ENCODE data around the gene CENPC.

The CENPC gene

DNA sequence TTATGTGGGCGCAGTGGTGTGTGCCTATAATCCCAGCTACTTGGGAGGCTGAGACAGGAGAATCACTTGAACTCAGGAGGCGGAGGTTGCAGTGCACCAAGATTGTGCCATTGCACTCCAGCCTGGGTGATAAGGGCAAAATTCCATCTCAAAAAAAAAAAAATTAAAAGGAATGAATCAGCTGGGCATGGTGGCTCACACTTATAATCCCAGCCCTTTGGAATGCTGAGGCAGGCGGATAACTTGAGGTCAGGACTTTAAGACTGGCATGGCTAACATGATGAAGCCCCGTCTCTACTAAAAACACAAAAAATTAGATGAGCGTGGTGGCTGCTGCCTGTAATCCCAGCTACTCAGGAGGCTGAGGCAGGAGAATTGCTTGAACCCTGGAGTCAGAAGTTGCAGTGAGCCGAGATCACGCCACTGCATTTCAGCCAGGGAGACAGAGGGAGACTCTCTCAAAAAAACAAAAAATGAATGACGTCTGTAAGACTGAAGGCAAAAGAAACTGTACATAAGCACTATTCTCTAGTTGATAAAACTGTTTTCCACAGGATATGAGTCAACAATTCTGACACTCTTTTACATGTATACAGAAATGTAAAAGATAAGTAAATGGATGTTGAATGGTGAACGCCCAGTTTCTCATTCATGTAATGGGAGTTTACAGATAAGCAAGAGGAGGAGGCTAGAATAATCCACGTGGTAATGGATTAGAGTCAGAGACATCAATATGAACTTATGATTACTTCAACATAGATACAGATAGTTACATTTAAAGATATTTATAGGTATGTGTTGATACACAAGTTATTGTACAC, 22.2 kb downstream of the CENPC start:
- CTCF ChIA-PET = no interaction called here

DNA sequence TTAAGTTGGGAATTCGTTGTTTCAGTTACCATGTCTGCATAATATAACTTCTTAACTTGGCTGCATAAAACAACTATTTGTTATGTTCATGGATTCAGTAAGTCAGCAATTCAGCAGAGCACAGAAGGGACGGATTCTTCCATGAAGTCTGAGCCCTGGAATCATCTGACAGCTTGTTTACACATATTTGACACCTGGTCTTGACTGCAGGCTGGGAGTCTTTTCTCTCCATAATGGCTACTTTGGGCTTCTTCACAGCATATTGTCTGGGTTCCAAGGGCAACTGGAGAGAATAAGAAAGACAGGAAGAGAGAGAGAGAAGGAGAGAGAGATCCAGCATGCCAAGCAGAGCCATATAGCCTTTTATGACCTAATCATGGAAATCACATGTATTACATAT, 23.1 kb downstream of the CENPC start:
- POLR2A ChIA-PET = no interaction called here
- no peak for DNase-seq (ENCODE audit: extremely low spot score)
- TF ChIP-seq NFRKB (IDR thresholded peaks at IDR 0.05) = no peak
- CTCF ChIA-PET = no interaction called here

More for the DNA sequence above, 22.2 kb downstream of the CENPC start:
- POLR2A ChIA-PET = interaction anchor here (0.9 kb wide), 1 partner anchor 21 kb away, joined by 3 read pairs; no protein-coding TSS in a partner anchor
- DNase-seq (ENCODE audit: extremely low spot score) = no peak
- no peak for TF ChIP-seq HDGF (IDR thresholded peaks at IDR 0.05; ENCODE audit: borderline replicate concordance)
- no peak for TF ChIP-seq SUZ12 (IDR thresholded peaks at IDR 0.05)
- TF ChIP-seq ZNF384 (IDR thresholded peaks at IDR 0.05) = no peak
- no peak for TF ChIP-seq FOXK2 (IDR thresholded peaks at IDR 0.05)
- TF ChIP-seq ELF4 (IDR thresholded peaks at IDR 0.05) = no peak
- TF ChIP-seq CTBP1 (IDR thresholded peaks at IDR 0.05; ENCODE audit: borderline replicate concordance) = no peak
- TF ChIP-seq TARDBP (IDR thresholded peaks at IDR 0.05) = no peak
- TF ChIP-seq BHLHE40 (IDR thresholded peaks at IDR 0.05; ENCODE audit: borderline replicate concordance) = no peak
- no peak for TF ChIP-seq FOXA1 (IDR thresholded peaks at IDR 0.05)
- TF ChIP-seq ARNT (IDR thresholded peaks at IDR 0.05) = no peak
- TF ChIP-seq LEF1 (IDR thresholded peaks at IDR 0.05; ENCODE audit: borderline replicate concordance) = no peak

DNA sequence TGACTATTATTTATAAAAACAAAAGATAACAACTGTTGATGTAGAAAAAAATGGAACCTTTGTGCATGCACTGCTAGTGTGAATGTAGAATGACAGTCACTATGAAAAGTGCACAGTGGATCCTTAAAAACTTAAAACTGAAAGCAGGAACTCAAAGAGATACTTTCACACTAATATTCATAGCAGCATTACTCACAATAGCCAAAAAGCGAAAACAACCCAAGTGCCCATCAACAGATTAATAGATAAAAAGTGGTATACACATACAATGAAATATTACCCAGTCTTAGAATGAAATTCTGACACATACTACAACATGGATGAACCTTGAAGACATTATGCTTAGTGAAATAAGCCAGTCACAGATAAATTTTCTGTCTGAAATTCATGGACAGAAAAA, 23.8 kb downstream of the CENPC start:
- TF ChIP-seq SUZ12 (IDR thresholded peaks at IDR 0.05) = no peak
- no peak for TF ChIP-seq TARDBP (IDR thresholded peaks at IDR 0.05)
- no peak for TF ChIP-seq ARNT (IDR thresholded peaks at IDR 0.05)
- no peak for TF ChIP-seq CTBP1 (IDR thresholded peaks at IDR 0.05; ENCODE audit: borderline replicate concordance)
- TF ChIP-seq LEF1 (IDR thresholded peaks at IDR 0.05; ENCODE audit: borderline replicate concordance) = no peak
- TF ChIP-seq SP1 (IDR thresholded peaks at IDR 0.05) = no peak
- TF ChIP-seq, protein P1, sequence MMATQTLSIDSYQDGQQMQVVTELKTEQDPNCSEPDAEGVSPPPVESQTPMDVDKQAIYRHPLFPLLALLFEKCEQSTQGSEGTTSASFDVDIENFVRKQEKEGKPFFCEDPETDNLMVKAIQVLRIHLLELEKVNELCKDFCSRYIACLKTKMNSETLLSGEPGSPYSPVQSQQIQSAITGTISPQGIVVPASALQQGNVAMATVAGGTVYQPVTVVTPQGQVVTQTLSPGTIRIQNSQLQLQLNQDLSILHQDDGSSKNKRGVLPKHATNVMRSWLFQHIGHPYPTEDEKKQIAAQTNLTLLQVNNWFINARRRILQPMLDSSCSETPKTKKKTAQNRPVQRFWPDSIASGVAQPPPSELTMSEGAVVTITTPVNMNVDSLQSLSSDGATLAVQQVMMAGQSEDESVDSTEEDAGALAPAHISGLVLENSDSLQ (IDR thresholded peaks at IDR 0.05) = no peak
- TF ChIP-seq FOXM1 (IDR thresholded peaks at IDR 0.05; ENCODE audit: borderline replicate concordance) = no peak
- TF ChIP-seq ELF4 (IDR thresholded peaks at IDR 0.05) = no peak
- TF ChIP-seq ZNF384 (IDR thresholded peaks at IDR 0.05) = no peak
- no peak for TF ChIP-seq BHLHE40 (IDR thresholded peaks at IDR 0.05; ENCODE audit: borderline replicate concordance)
- POLR2A ChIA-PET = no interaction called here
- CTCF ChIA-PET = no interaction called here
- no peak for DNase-seq (ENCODE audit: extremely low spot score)

DNA sequence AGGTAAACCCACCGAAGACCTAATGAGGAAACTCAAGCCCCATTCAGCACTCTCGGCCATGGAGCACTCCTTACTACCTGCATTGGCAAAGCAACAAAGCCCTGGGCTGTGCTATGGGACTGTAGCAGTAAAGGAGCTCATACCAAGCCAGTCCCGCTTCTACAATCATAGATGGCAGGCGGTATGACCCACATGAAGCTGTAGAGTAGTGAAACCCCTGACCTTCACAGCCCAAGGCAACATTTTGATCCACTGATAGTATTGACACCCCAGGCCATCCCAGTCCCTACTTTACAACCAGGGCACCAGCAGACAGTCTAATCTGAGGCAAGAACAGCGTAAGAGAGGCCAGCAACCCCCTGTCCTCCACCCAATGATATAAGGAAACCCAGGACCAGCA, 25.2 kb downstream of the CENPC start:
- POLR2A ChIA-PET = no interaction called here
- DNase-seq (ENCODE audit: extremely low spot score) = no peak
- TF ChIP-seq FOXK2 (IDR thresholded peaks at IDR 0.05) (no peak), CTBP1 (IDR thresholded peaks at IDR 0.05; ENCODE audit: borderline replicate concordance) (no peak), BHLHE40 (IDR thresholded peaks at IDR 0.05; ENCODE audit: borderline replicate concordance) (no peak), L3MBTL2 (conservative IDR thresholded peaks at IDR 0.05) (no peak), SP1 (IDR thresholded peaks at IDR 0.05) (no peak), NFRKB (IDR thresholded peaks at IDR 0.05) (no peak)
- CTCF ChIA-PET = no interaction called here

DNA sequence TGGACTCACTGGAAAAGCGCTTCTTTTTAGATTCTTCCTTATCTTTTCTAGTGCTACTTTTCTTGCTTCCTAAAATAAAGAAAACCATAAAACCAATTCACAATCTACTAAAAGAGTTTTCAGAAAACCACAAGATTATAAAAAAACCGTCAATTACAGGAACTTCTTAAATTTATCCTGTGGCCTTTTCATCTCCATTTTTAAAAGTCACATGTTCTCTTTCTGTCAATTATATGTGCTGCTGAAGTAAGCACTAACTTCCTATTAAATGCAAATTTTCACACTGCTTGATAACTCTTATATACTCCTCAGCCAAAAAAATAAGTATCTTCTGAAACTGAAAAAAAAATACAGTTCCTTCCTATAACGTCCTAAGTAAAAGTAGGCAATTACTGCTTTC, 32.8 kb downstream of the CENPC start:
- TF ChIP-seq LEF1 (IDR thresholded peaks at IDR 0.05; ENCODE audit: borderline replicate concordance) (no peak), FOXA1 (IDR thresholded peaks at IDR 0.05) (no peak), HDGF (IDR thresholded peaks at IDR 0.05; ENCODE audit: borderline replicate concordance) (no peak), ARNT (IDR thresholded peaks at IDR 0.05) (no peak), TARDBP (IDR thresholded peaks at IDR 0.05) (no peak), FOXK2 (IDR thresholded peaks at IDR 0.05) (no peak), CTBP1 (IDR thresholded peaks at IDR 0.05; ENCODE audit: borderline replicate concordance) (no peak), BHLHE40 (IDR thresholded peaks at IDR 0.05; ENCODE audit: borderline replicate concordance) (no peak), ELF4 (IDR thresholded peaks at IDR 0.05) (no peak)
- TF ChIP-seq, protein P1 (IDR thresholded peaks at IDR 0.05) = no peak
- DNase-seq (ENCODE audit: extremely low spot score) = no peak
- CTCF ChIA-PET = no interaction called here
- POLR2A ChIA-PET = no interaction called here

DNA sequence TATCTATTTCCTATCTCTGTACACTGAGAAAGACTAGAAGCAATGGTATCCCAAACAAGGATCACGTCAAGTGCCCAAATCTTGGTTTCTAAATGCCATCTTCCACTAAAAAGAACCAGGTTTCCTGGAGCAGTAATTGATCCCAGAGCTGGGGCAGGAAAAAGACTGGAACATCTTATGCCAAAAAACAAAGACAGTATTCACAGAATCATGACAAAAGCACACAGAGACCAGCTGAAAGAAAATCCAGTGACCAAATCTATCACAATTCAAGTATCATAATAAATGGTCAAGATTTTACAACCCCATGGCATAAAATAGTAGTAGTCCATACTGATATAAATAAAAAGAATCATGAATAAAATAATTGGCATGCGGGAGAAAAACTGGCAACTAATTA, 44.9 kb downstream of the CENPC start:
- TF ChIP-seq ZNF384 (IDR thresholded peaks at IDR 0.05) = no peak
- TF ChIP-seq, protein P1 (IDR thresholded peaks at IDR 0.05) = no peak
- TF ChIP-seq NFRKB (IDR thresholded peaks at IDR 0.05) = no peak
- no peak for TF ChIP-seq LEF1 (IDR thresholded peaks at IDR 0.05; ENCODE audit: borderline replicate concordance)
- no peak for TF ChIP-seq FOXK2 (IDR thresholded peaks at IDR 0.05)
- no peak for TF ChIP-seq ELF4 (IDR thresholded peaks at IDR 0.05)
- TF ChIP-seq TARDBP (IDR thresholded peaks at IDR 0.05) = no peak
- TF ChIP-seq SP1 (IDR thresholded peaks at IDR 0.05) = no peak
- no peak for TF ChIP-seq FOXA1 (IDR thresholded peaks at IDR 0.05)
- DNase-seq (ENCODE audit: extremely low spot score) = no peak

DNA sequence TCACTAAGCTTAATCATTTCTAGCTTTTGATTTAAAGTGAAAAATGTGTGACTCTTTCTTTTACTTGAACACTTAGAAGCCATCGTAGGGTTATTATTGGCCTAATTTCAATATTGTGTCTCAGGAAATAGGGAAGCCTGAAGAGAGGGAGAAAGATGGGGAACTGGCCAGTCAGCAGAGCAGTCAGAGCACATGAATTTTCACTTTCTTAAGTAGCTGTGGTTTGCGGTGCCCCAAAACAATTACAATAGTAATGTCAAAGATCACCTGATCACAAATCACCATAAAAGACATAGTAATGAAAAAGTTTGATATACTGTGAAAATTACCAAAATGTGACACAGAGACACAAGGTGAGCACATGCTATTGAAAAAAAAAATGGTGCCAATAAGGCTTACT, 45.5 kb downstream of the CENPC start:
- CTCF ChIA-PET = no interaction called here
- POLR2A ChIA-PET = no interaction called here
- DNase-seq (ENCODE audit: extremely low spot score) = no peak
- TF ChIP-seq FOXK2 (IDR thresholded peaks at IDR 0.05) = no peak
- no peak for TF ChIP-seq FOXM1 (IDR thresholded peaks at IDR 0.05; ENCODE audit: borderline replicate concordance)
- no peak for TF ChIP-seq LEF1 (IDR thresholded peaks at IDR 0.05; ENCODE audit: borderline replicate concordance)
- TF ChIP-seq ZNF384 (IDR thresholded peaks at IDR 0.05) = no peak
- no peak for TF ChIP-seq ELF4 (IDR thresholded peaks at IDR 0.05)
- no peak for TF ChIP-seq L3MBTL2 (conservative IDR thresholded peaks at IDR 0.05)
- no peak for TF ChIP-seq FOXA1 (IDR thresholded peaks at IDR 0.05)
- no peak for TF ChIP-seq HDGF (IDR thresholded peaks at IDR 0.05; ENCODE audit: borderline replicate concordance)
- TF ChIP-seq NFRKB (IDR thresholded peaks at IDR 0.05) = no peak
- TF ChIP-seq, protein P1 (IDR thresholded peaks at IDR 0.05) = no peak
- TF ChIP-seq BHLHE40 (IDR thresholded peaks at IDR 0.05; ENCODE audit: borderline replicate concordance) = no peak

More for the DNA sequence above, 44.9 kb downstream of the CENPC start:
- CTCF ChIA-PET = no interaction called here
- POLR2A ChIA-PET = no interaction called here

Data from HEK293T (cell line).